Mesenchymal stem cell (in vitro differentiated cells and primary cell): ENCODE data around the gene SRPRB.

Experiments used
- DNase-seq: peaks from one replicate; pipeline ENCODE4 v3.0.0-alpha.2; 2013
- H2AFZ ChIP-seq: one replicate; pipeline ENCODE4 v1.6.1; 2013; ENCODE audit warnings: low read depth, mild to moderate bottlenecking, control low read depth, inconsistent platforms, low read length, moderate library complexity
- H2AK5ac ChIP-seq: 2 replicates; pipeline ENCODE4 v1.6.1; 2013; ENCODE audit warnings: low read length, moderate library complexity, mild to moderate bottlenecking, inconsistent platforms; ENCODE audit not compliant: severe bottlenecking
- H2BK120ac ChIP-seq: one replicate; pipeline ENCODE4 v1.6.1; 2013; ENCODE audit warnings: low read depth, mild to moderate bottlenecking, inconsistent platforms, low read length, moderate library complexity
- H2BK12ac ChIP-seq, 2 experiments: one replicate each; pipeline ENCODE4 v1.6.1; 2013; ENCODE audit warnings: inconsistent platforms in 2 of 2, low read length in 2 of 2, mild to moderate bottlenecking in 2 of 2, moderate library complexity in 2 of 2, control low read depth in 1 of 2
- H2BK15ac ChIP-seq: one replicate; pipeline ENCODE4 v1.6.1; 2013; ENCODE audit warnings: mild to moderate bottlenecking, low read depth, inconsistent platforms; ENCODE audit not compliant: poor library complexity, severe bottlenecking
- H2BK5ac ChIP-seq: 2 replicates; pipeline ENCODE4 v1.6.1; 2013; ENCODE audit warnings: low read depth, mild to moderate bottlenecking, low read length, control low read depth, inconsistent platforms; ENCODE audit not compliant: poor library complexity, severe bottlenecking
- H3K14ac ChIP-seq, 2 experiments: one replicate each; pipeline ENCODE4 v1.6.1; 2013; ENCODE audit warnings: inconsistent platforms in 2 of 2, low read length in 2 of 2, control low read depth in 1 of 2, mild to moderate bottlenecking in 1 of 2, moderate library complexity in 1 of 2
- H3K18ac ChIP-seq, 2 experiments: one replicate each; pipeline ENCODE4 v1.6.1; 2013; ENCODE audit warnings: inconsistent platforms in 2 of 2, low read length in 2 of 2, control low read depth in 1 of 2, low read depth in 1 of 2, mild to moderate bottlenecking in 1 of 2
- H3K23ac ChIP-seq, 2 experiments: one replicate each; pipeline ENCODE4 v1.6.1; 2013; ENCODE audit warnings: inconsistent platforms in 2 of 2, low read length in 2 of 2, mild to moderate bottlenecking in 2 of 2, moderate library complexity in 2 of 2, control low read depth in 1 of 2
- H3K27ac ChIP-seq: 2 replicates; pipeline ENCODE4 v1.5.1; 2013; ENCODE audit warnings: mild to moderate bottlenecking, moderate library complexity, low read length, control low read depth, inconsistent platforms; ENCODE audit not compliant: poor library complexity, severe bottlenecking
- H3K27me3 ChIP-seq, 2 experiments: 2 replicates each; pipeline versions ENCODE4 v1.6.1 to v1.7.0; 2013; ENCODE audit warnings: low read length in 2 of 2, mild to moderate bottlenecking in 2 of 2, moderate library complexity in 2 of 2, control low read depth in 1 of 2, inconsistent platforms in 1 of 2; ENCODE audit not compliant: control insufficient read depth in 1 of 2, insufficient read depth in 1 of 2
- H3K36me3 ChIP-seq, 2 experiments: 2 replicates each; pipeline versions ENCODE4 v1.6.1 to v1.7.0; 2013; ENCODE audit warnings: low read length in 2 of 2, control low read depth in 1 of 2, inconsistent platforms in 1 of 2, low read depth in 1 of 2, mild to moderate bottlenecking in 1 of 2; ENCODE audit not compliant: insufficient read depth in 2 of 2, control insufficient read depth in 1 of 2
- H3K4ac ChIP-seq, 2 experiments: one replicate each; pipeline ENCODE4 v1.6.1; 2013; ENCODE audit warnings: inconsistent platforms in 2 of 2, low read length in 2 of 2, mild to moderate bottlenecking in 2 of 2, moderate library complexity in 2 of 2, control low read depth in 1 of 2, low read depth in 1 of 2
- H3K4me1 ChIP-seq: 2 replicates; pipeline ENCODE4 v1.6.1; 2013; ENCODE audit warnings: low read depth, low read length, control low read depth; ENCODE audit not compliant: control insufficient read depth, insufficient read depth
- H3K4me2 ChIP-seq: 2 replicates; pipeline ENCODE4 v1.6.1; 2013; ENCODE audit warnings: low read length, mild to moderate bottlenecking, inconsistent platforms; ENCODE audit not compliant: poor library complexity, severe bottlenecking
- H3K4me3 ChIP-seq, 2 experiments: 2 replicates each; pipeline versions ENCODE4 v1.5.1 to v1.7.0; 2013; ENCODE audit warnings: low read length in 2 of 2, mild to moderate bottlenecking in 2 of 2, control low read depth in 1 of 2, low read depth in 1 of 2; ENCODE audit not compliant: insufficient read depth in 1 of 2
- H3K79me1 ChIP-seq: replicated peaks from 2 replicates; pipeline ENCODE4 v1.6.1; 2013; ENCODE audit warnings: mild to moderate bottlenecking, control low read depth, low read length, inconsistent platforms; ENCODE audit not compliant: poor library complexity, severe bottlenecking
- H3K9ac ChIP-seq: 2 replicates; pipeline ENCODE4 v1.7.0; 2013; ENCODE audit warnings: mild to moderate bottlenecking, low read length, moderate library complexity
- H3K9me3 ChIP-seq: 2 replicates; pipeline ENCODE4 v1.7.0; 2013; ENCODE audit warnings: mild to moderate bottlenecking, low read length; ENCODE audit not compliant: control insufficient read depth
- H4K8ac ChIP-seq: one replicate; pipeline ENCODE4 v1.6.1; 2013; ENCODE audit warnings: inconsistent platforms, mild to moderate bottlenecking, low read length, moderate library complexity
- H4K91ac ChIP-seq: one replicate; pipeline ENCODE4 v1.6.1; 2013; ENCODE audit warnings: mild to moderate bottlenecking, low read length, inconsistent platforms
- WGBS: methylation state at CpG from one replicate; pipeline ENCODE4 v1.1.7; 2013; ENCODE audit warnings: mixed read lengths; 5-methylcytosine and 5-hydroxymethylcytosine counted together

SRPRB gene

GRCh38 chr3:133828576-133829309 lies 23.1 kb downstream of the SRPRB start:
- WGBS = 79% methylated on average over 11 of the region's 12 CpGs
- DNase-seq = no peak
- H3K4me1 ChIP-seq = peaks cover 2% of the 10 kb centered on the region
- H3K4ac ChIP-seq = no peak overlapping the region
- no peak overlapping the region for H2BK12ac ChIP-seq
- peaks cover 14 to 34% of the 10 kb centered on the region in 2 experiments for H3K36me3 ChIP-seq
- H3K14ac ChIP-seq = no peak overlapping the region
- peak overlapping the region; percentile 5 for H2AFZ ChIP-seq
- no peak overlapping the region for H4K91ac ChIP-seq
- H3K4me3 ChIP-seq = no peak overlapping the region
- H3K18ac ChIP-seq = no peak overlapping the region
- no peak overlapping the region for H2BK5ac ChIP-seq
- H2BK15ac ChIP-seq = no peak overlapping the region
- no peaks in the 10 kb centered on the region for H3K79me1 ChIP-seq
- no peak overlapping the region for H2BK120ac ChIP-seq
- no peak overlapping the region for H3K9ac ChIP-seq
- H4K8ac ChIP-seq = no peak overlapping the region
- H3K27ac ChIP-seq = no peak overlapping the region
- H3K27me3 ChIP-seq = peaks cover 0 to 8% of the 10 kb centered on the region in 2 experiments
- no peak overlapping the region for H3K4me2 ChIP-seq
- H2AK5ac ChIP-seq = no peak overlapping the region
- H3K23ac ChIP-seq = no peak overlapping the region
- no peaks in the 10 kb centered on the region for H3K9me3 ChIP-seq

- Histone ChIP-seq H3K18ac (no peak overlapping the region), H3K27me3 (peaks cover 4 to 8% of the 10 kb centered on the region in 2 experiments), H2BK15ac (no peak overlapping the region), H3K14ac (no peak overlapping the region), H3K27ac (no peak overlapping the region), H3K9me3 (no peaks in the 10 kb centered on the region), H2BK120ac (no peak overlapping the region), H4K8ac (no peak overlapping the region), H3K4me1 (peaks cover 2% of the 10 kb centered on the region), H3K4me2 (no peak overlapping the region), H3K4me3 (no peak overlapping the region), H4K91ac (no peak overlapping the region), H3K36me3 (peaks cover 10 to 32% of the 10 kb centered on the region in 2 experiments), H3K9ac (no peak overlapping the region), H2AFZ (peak overlapping the region; percentile 5), H2BK12ac (no peak overlapping the region), H3K23ac (no peak overlapping the region), H3K79me1 (no peaks in the 10 kb centered on the region), H3K4ac (no peak overlapping the region), H2AK5ac (no peak overlapping the region), H2BK5ac (no peak overlapping the region)
- DNase-seq = no peak
- 59% methylated on average over 2 of the region's 3 CpGs for WGBS
These were observed 23.7 kb downstream of the SRPRB start for GRCh38 chr3:133829310-133829707.

DNA sequence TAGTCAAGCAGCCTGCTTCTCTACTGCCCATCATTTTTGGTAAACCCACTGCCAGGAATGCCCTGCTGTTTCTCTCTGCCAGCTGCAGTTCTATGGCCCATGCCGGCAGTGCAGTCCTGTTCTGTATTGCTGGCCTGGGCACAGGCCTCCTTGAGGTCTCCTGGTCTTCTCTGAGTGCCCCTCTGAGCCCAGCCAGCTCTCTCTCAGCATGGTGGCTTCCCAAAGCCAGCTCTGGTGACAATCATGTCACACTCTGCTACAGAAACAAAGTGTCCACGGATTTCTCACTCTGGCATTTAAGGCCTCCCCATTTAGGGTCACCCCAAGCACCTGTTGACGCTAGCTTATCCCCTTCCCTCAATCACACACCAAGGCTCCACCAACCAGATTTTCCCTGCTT lies 24.5 kb downstream of the SRPRB start:
- Histone ChIP-seq H3K36me3 (peaks cover 6 to 29% of the 10 kb centered on the region in 2 experiments), H3K9me3 (no peaks in the 10 kb centered on the region), H3K18ac (no peak overlapping the region), H2BK120ac (no peak overlapping the region), H3K9ac (no peak overlapping the region), H4K8ac (no peak overlapping the region), H3K27me3 (peaks cover 4 to 8% of the 10 kb centered on the region in 2 experiments), H2BK5ac (no peak overlapping the region), H2AFZ (no peak overlapping the region), H3K27ac (no peak overlapping the region), H2AK5ac (no peak overlapping the region), H4K91ac (no peak overlapping the region), H3K4ac (no peak overlapping the region), H3K79me1 (no peaks in the 10 kb centered on the region), H2BK12ac (no peak overlapping the region), H2BK15ac (no peak overlapping the region), H3K23ac (no peak overlapping the region), H3K4me3 (no peak overlapping the region), H3K4me2 (no peak overlapping the region), H3K4me1 (peaks cover 2% of the 10 kb centered on the region), H3K14ac (no peak overlapping the region)
- no peak for DNase-seq
- 72% methylated on average over 3 of the region's 3 CpGs for WGBS

DNA sequence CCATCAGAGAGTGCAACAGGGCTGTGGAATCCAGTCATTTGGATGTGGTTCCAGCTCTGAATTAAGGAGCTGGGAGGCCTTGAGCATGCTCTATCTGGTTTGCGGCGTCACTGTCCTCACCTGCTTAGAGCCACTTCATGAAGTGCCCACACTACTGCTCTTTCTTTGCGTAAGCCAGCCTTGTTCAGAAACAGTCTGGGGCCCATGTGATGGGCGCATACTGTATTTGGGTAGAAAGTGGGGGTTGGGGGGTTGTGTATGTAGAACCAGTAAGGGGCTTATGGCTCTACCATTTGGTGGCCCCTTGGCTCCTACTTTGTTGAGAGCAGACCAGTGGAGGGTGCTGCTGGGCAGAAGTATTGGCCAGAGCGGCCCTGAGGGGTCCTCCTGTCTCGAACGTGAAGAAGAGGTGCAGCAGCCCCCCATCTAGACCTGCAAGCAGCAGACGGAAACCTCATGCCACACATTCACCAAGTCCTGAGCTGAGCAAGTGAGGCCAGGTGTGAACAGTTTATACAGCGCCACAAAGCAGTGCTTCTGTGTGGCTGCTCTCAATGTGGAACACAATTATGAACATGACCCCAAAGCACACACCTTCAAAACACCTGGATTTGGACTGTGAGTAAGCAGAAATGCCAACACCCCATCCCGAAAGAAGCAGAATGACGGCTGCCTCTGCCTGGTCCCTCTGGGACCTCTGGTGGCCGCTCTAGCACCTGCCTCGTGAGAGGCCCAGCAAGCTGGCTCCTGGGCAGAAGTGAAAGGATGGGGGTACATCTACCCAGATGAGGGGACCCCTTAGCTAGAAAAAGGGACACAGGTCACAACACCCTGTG lies 26.6 kb downstream of the SRPRB start:
- Histone ChIP-seq H2BK120ac (no peak overlapping the region), H3K4ac (no peak overlapping the region), H3K36me3 (peaks cover 0 to 18% of the 10 kb centered on the region in 2 experiments), H3K14ac (no peak overlapping the region), H3K9me3 (no peaks in the 10 kb centered on the region), H3K27me3 (peaks cover 8 to 12% of the 10 kb centered on the region in 2 experiments), H2BK5ac (no peak overlapping the region), H4K8ac (no peak overlapping the region), H2BK12ac (no peak overlapping the region), H3K4me2 (no peak overlapping the region), H3K9ac (no peak overlapping the region), H3K4me1 (peaks cover 2% of the 10 kb centered on the region), H3K27ac (no peak overlapping the region), H2AK5ac (no peak overlapping the region), H3K18ac (no peak overlapping the region), H4K91ac (no peak overlapping the region), H2BK15ac (no peak overlapping the region), H3K4me3 (no peak overlapping the region), H3K79me1 (no peaks in the 10 kb centered on the region), H2AFZ (no peak overlapping the region), H3K23ac (no peak overlapping the region)
- 67% methylated on average over 13 of the region's 13 CpGs for WGBS
- DNase-seq = no peak
